Lung (tissue), 12 donors: ENCODE results near the gene IFNL1. TPM values are rescaled to one million over a fixed set of nuclear protein-coding genes. Genes with fewer than 3 reads are reported as not detected.
A peak's percentile ranks its signal among the peaks of the same experiment; 100 is the strongest.

Experiments used
- ATAC-seq: fragments of 200-7000 bp; cut with Tn5 transposase; one replicate; pipeline ENCODE4 v1.9.1; 2020; ENCODE audit warnings: moderate number of reproducible peaks; ENCODE audit not compliant: insufficient read depth, low FRiP score
- DNase-seq, 3 donors: peaks; one replicate each; pipeline ENCODE4 v3.0.0-alpha.2; 2013 to 2017
- H3K27ac ChIP-seq, 2 donors: one replicate each; pipeline ENCODE4 v1.5.1; 2013; ENCODE audit warnings: mild to moderate bottlenecking in 2 of 2, moderate library complexity in 2 of 2, control low read depth in 1 of 2, inconsistent platforms in 1 of 2, low read depth in 1 of 2, low read length in 1 of 2
- H3K27me3 ChIP-seq, 3 donors: one replicate each; pipeline ENCODE4 v1.5.1; 2013; ENCODE audit warnings: low read length in 2 of 3; ENCODE audit not compliant: control insufficient read depth in 3 of 3, insufficient read depth in 3 of 3
- H3K36me3 ChIP-seq, 4 donors: one replicate each; pipeline ENCODE4 v1.5.1; 2013; ENCODE audit warnings: low read length in 4 of 4, mild to moderate bottlenecking in 1 of 4, moderate library complexity in 1 of 4; ENCODE audit not compliant: control insufficient read depth in 4 of 4, insufficient read depth in 4 of 4
- H3K4me1 ChIP-seq, 5 donors: one replicate each; pipeline ENCODE4 v1.5.1; 2013; ENCODE audit warnings: low read length in 5 of 5, mild to moderate bottlenecking in 2 of 5, moderate library complexity in 1 of 5; ENCODE audit not compliant: control insufficient read depth in 5 of 5, insufficient read depth in 5 of 5
- H3K4me3 ChIP-seq: one replicate; pipeline ENCODE4 v1.5.1; 2013; ENCODE audit warnings: mild to moderate bottlenecking, control low read depth, moderate library complexity
- H3K9ac ChIP-seq, 2 donors: one replicate each; pipeline ENCODE4 v1.5.1; 2013; ENCODE audit warnings: low read length in 2 of 2, control low read depth in 1 of 2; ENCODE audit not compliant: insufficient read depth in 1 of 2
- H3K9me3 ChIP-seq, 4 donors: one replicate each; pipeline ENCODE4 v1.5.1; 2013; ENCODE audit warnings: low read length in 3 of 4, mild to moderate bottlenecking in 1 of 4, moderate library complexity in 1 of 4; ENCODE audit not compliant: control insufficient read depth in 4 of 4, insufficient read depth in 3 of 4
- CTCF ChIP-seq: IDR thresholded peaks from 2 replicates; pipeline ENCODE4 v1.5.1; 2012; ENCODE audit warnings: mild to moderate bottlenecking; ENCODE audit errors: control extremely low read depth, extremely low read depth
- WGBS, 2 donors: extraction: QIAGEN DNeasy Blood & Tissue Kit; methylation state at CpG; one replicate each; pipeline ENCODE4 v1.1.7; 2013; 5-methylcytosine and 5-hydroxymethylcytosine counted together
- polyA plus RNA-seq, 2 donors: library from polyadenylated mRNA; stranded (reverse); fragments of 200-250 nt; gene quantifications; one replicate each; pipeline ENCODE4 v1.2.1, GENCODE V29; 2013
- total RNA-seq, 2 donors: library from RNA; depleted of rRNA in 1 of 2; stranded (reverse); fragments of >200 nt in 1 of 2; gene quantifications; one replicate each; pipeline ENCODE4 v1.2.1, GENCODE V29; 2014 to 2021
- donor health status: control.
- donor health status: control.
- donor health status: Bipolar disorder and iron deficiency.
- donor health status: healthy.
- donor health status: DM: yes; HTN: yes; CAD: no.

The IFNL1 gene
- total and polyA plus RNA-seq, 4 donors: 0.17 TPM; not detected in 3

DNA sequence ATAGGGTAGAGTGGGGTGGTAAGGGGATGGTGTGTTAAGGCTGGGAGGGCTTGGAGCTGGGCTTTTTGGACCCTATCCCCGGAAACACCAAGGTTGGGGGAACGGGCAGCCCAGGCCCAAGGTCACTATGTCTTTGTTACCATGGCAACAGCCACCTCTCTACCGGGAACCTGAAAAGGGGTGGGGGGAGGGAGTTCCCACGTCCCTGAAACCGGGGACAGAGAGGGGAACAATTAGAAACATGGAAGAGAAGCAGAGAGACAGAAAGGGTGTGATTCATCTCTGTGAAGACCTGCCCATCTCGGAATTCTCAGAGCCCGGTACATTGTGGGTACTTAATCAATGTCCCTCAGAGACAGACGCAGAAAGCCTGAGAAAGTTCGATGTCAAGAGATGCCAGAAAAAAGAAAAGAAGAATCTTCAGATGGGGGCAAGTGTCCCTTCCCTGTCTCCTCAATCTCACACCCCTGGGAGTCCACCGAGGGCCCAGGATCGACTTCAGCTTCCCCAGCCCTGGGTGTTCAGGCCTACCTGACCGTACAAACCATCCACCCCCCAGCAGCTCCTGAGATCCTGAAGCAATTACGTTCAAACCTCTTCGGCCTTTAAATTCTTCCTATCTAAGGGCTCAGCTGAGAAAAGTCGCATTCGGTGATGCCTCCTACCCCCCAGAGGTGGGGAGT lies 31.3 kb downstream of the IFNL1 start:
- Histone ChIP-seq H3K4me3 (no peak overlapping the region), H3K4me1 (no peaks in the 10 kb centered on the region), H3K27ac (no peak overlapping the region), H3K9me3 (peaks cover 0 to 2% (median 0%) of the 10 kb centered on the region in 4 donors), H3K36me3 (peaks cover 0 to 16% (median 0%) of the 10 kb centered on the region in 4 donors), H3K27me3 (no peaks in the 10 kb centered on the region), H3K9ac (no peak overlapping the region)
- 67 to 68% methylated on average over 16 of the region's 16 CpGs for WGBS, 2 donors
- DNase-seq (no peak), ATAC-seq (no peak)
- TF ChIP-seq CTCF: no peak

DNA sequence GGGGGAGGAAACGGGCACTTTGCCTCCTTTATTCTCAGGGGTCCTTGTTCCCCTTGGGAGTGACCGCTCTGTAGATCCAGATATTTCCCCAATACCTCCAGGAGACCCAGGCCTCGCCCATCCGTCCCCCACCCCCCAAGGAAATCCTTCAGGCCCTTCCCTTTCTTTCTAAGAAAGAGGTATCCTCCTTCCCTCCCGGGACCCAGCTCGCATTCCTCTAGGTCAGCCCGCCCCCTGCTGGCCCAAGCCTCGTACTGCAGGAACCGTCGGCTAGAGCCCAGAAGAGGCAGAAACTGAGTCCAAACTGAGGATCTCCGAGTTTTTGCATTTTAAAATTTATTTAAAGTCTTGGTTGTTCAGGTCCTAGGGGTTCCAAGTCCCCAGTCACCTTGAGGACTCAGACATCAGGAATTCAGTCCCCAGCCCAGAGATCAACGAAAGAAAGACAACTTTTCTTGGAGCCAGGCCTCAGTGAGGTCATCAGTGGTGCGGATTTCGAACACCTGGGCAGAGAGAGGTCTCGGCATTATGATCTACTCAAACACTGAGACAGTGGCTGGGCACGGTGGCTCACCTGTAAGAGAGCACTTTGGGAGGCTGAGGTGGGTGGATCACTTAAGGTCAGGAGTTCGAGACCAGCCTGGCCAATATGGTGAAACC lies 32.0 kb downstream of the IFNL1 start:
- no peaks in the 10 kb centered on the region for H3K4me1 ChIP-seq
- no peaks in the 10 kb centered on the region for H3K27me3 ChIP-seq
- no peak overlapping the region for H3K9ac ChIP-seq
- ATAC-seq (peak; percentile 62), DNase-seq (peak; percentile 83 to 88 (median 84))
- peaks cover 0 to 16% (median 0%) of the 10 kb centered on the region in 4 donors for H3K36me3 ChIP-seq
- peak; percentile 90 for TF ChIP-seq CTCF
- H3K9me3 ChIP-seq: peaks cover 0 to 2% (median 0%) of the 10 kb centered on the region in 4 donors
- H3K27ac ChIP-seq: no peak overlapping the region
- WGBS, 2 donors: 33 to 37% methylated on average over 17 of the region's 17 CpGs
- no peak overlapping the region for H3K4me3 ChIP-seq

DNA sequence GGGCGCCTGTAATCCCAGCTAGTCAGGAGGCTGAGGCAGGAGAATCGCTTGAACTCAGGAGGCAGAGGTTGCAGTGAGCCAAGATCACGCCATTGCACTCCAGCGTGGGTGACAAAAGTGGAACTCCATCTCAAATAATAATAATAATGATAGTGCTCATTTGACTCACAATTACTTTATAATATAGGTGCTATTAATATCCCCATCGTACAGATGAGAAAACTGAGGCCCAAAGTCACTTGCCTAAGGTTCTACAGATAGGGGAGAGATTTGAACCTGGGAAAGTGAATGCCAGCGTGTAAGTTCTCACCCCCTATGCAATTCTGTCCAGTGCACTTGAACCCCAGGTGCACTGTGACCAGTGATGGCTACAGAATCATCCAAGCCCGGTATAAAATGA lies 33.7 kb downstream of the IFNL1 start:
- H3K36me3 ChIP-seq: peaks cover 0 to 16% (median 0%) of the 10 kb centered on the region in 4 donors
- no peak for DNase-seq
- H3K4me3 ChIP-seq: no peak overlapping the region
- no peaks in the 10 kb centered on the region for H3K27me3 ChIP-seq
- H3K4me1 ChIP-seq: no peaks in the 10 kb centered on the region
- H3K9me3 ChIP-seq: peaks cover 0 to 2% (median 0%) of the 10 kb centered on the region in 4 donors
- 90 to 98% methylated on average over 7 of the region's 7 CpGs for WGBS, 2 donors
- ATAC-seq: no peak
- no peak overlapping the region for H3K9ac ChIP-seq
- TF ChIP-seq CTCF: no peak
- no peak overlapping the region for H3K27ac ChIP-seq
